ENCODE data around the gene CMIP.

The CMIP gene

DNA sequence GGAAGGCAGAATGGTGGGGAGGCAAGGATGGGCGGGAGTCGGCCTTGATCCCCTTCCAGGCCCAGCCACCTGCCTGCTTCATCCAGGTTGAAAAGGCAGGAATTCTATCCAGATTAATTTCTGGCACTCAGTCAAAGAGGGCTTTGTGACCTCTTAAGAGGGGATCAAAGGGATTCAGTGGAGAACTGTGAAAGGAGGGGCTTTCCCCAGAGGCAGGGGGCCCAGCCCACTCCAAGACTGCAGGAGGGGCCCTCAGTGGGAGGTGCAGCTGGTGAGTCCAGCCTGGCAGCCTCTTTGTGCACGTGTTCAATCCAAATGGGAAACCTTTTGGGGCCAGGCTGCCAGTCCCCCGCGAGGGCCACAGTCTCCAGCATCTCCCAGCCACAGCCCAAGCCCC, 186.0 kb downstream of the CMIP start:
- Histone ChIP-seq H3K9me2 (replicated peaks; ENCODE audit: insufficient read depth, low read length) (no peaks in the 10 kb centered on the region), H3K27me3 (ENCODE audit: low read length) (no peaks in the 10 kb centered on the region), H3K4me3 (ENCODE audit: insufficient read depth, low read length, poor library complexity, severe bottlenecking) (no peak overlapping the region), H3K27ac (ENCODE audit: low read depth, low read length) (no peak overlapping the region), H3K9me3 (ENCODE audit: insufficient read depth, low read length) (no peaks in the 10 kb centered on the region), H3K79me2 (ENCODE audit: insufficient read depth, low read length) (no peaks in the 10 kb centered on the region), H3K9ac (ENCODE audit: low read length) (no peak overlapping the region), H4K20me1 (ENCODE audit: low read depth, low read length) (no peaks in the 10 kb centered on the region), H3K36me3 (ENCODE audit: low read length) (no peaks in the 10 kb centered on the region), H3F3A (ENCODE audit: insufficient read depth) (no peaks in the 10 kb centered on the region), H3K4me2 (ENCODE audit: low read depth, low read length, poor library complexity, severe bottlenecking) (no peak overlapping the region), H2AFZ (ENCODE audit: low read depth, low read length, severe bottlenecking) (no peak overlapping the region)
- TF ChIP-seq, protein P1, sequence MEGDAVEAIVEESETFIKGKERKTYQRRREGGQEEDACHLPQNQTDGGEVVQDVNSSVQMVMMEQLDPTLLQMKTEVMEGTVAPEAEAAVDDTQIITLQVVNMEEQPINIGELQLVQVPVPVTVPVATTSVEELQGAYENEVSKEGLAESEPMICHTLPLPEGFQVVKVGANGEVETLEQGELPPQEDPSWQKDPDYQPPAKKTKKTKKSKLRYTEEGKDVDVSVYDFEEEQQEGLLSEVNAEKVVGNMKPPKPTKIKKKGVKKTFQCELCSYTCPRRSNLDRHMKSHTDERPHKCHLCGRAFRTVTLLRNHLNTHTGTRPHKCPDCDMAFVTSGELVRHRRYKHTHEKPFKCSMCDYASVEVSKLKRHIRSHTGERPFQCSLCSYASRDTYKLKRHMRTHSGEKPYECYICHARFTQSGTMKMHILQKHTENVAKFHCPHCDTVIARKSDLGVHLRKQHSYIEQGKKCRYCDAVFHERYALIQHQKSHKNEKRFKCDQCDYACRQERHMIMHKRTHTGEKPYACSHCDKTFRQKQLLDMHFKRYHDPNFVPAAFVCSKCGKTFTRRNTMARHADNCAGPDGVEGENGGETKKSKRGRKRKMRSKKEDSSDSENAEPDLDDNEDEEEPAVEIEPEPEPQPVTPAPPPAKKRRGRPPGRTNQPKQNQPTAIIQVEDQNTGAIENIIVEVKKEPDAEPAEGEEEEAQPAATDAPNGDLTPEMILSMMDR (IDR thresholded peaks at IDR 0.05; ENCODE audit: insufficient read depth, low read length, poor library complexity, severe bottlenecking): no peak
- TF ChIP-seq EZH2phosphoT487 (conservative IDR thresholded peaks at IDR 0.05; ENCODE audit: low read length): no peak

DNA sequence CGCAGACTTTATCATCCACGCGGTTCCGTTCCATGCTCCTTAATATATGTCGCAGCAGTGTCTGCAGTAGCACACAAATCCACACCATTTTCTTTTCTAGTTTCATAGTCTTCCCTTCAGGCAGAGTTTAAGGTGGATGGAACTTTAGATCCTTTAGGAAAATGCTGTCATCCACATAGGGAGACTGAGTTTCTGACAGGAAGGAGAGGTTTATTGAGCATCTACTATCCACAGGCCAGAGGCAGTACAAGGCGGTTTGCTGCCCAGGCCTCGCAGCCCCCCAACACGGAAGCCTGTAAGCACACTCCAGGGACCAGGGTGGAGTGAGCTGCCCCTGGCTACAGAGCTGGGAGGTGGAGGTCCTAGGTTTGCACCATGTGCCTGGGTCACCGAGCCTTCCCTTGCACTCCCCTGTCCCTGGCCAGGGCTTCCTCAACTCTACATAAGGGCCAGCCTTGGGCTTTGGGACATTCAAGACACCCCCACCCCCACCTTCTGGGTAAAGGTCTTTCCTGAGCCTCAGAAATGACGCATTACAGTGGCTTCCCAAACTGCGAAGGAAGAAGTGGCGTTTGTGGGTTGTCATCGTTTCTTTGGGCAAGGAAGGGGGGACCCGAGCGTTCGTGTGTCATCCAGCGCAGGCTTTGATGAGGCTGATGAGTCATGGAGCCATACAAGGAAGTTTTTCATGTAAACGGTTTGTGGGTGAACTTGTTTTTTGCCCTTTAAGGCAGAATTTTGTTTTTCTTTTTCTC, 188.0 kb downstream of the CMIP start:
- H3K27ac ChIP-seq (ENCODE audit: low read depth, low read length): no peak overlapping the region
- no peaks in the 10 kb centered on the region for H3K27me3 ChIP-seq (ENCODE audit: low read length)
- H4K20me1 ChIP-seq (ENCODE audit: low read depth, low read length): no peaks in the 10 kb centered on the region
- TF ChIP-seq, protein P1 (IDR thresholded peaks at IDR 0.05; ENCODE audit: insufficient read depth, low read length, poor library complexity, severe bottlenecking): no peak
- no peak for TF ChIP-seq EZH2phosphoT487 (conservative IDR thresholded peaks at IDR 0.05; ENCODE audit: low read length)
- H3K4me3 ChIP-seq (ENCODE audit: insufficient read depth, low read length, poor library complexity, severe bottlenecking): no peak overlapping the region
- no peak overlapping the region for H3K9ac ChIP-seq (ENCODE audit: low read length)
- no peaks in the 10 kb centered on the region for H3K9me2 ChIP-seq (replicated peaks; ENCODE audit: insufficient read depth, low read length)
- no peaks in the 10 kb centered on the region for H3K36me3 ChIP-seq (ENCODE audit: low read length)
- no peak overlapping the region for H2AFZ ChIP-seq (ENCODE audit: low read depth, low read length, severe bottlenecking)
- no peaks in the 10 kb centered on the region for H3K79me2 ChIP-seq (ENCODE audit: insufficient read depth, low read length)
- no peaks in the 10 kb centered on the region for H3F3A ChIP-seq (ENCODE audit: insufficient read depth)
- no peak overlapping the region for H3K4me2 ChIP-seq (ENCODE audit: low read depth, low read length, poor library complexity, severe bottlenecking)
- H3K9me3 ChIP-seq (ENCODE audit: insufficient read depth, low read length): no peaks in the 10 kb centered on the region

DNA sequence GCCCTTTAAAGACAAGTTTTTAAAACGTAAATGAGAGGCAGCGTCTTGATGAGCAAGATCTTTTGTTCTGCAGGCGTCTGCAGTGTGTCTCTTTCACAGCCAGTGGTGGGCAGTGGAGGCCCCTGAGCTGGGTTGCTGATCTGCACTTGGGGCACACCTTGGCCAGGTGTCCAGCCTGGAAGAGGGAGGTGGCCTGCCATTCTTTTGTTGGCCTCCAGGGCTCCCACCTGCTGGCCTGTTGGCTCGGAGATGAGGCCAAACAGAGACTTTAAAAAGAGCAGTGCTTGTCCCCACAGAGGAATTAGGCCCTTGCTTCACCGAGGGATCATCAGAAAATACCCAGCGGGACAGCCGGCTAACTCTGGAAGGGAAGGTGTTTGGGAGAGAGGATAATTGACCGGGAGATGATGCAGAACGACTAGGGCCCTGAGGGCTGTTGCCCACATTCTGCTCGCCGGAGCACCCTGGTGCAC, 188.6 kb downstream of the CMIP start:
- no peaks in the 10 kb centered on the region for H3K9me2 ChIP-seq (replicated peaks; ENCODE audit: insufficient read depth, low read length)
- H2AFZ ChIP-seq (ENCODE audit: low read depth, low read length, severe bottlenecking): no peak overlapping the region
- no peaks in the 10 kb centered on the region for H4K20me1 ChIP-seq (ENCODE audit: low read depth, low read length)
- H3K9ac ChIP-seq (ENCODE audit: low read length): no peak overlapping the region
- no peak overlapping the region for H3K4me3 ChIP-seq (ENCODE audit: insufficient read depth, low read length, poor library complexity, severe bottlenecking)
- no peaks in the 10 kb centered on the region for H3K27me3 ChIP-seq (ENCODE audit: low read length)
- TF ChIP-seq EZH2phosphoT487 (conservative IDR thresholded peaks at IDR 0.05; ENCODE audit: low read length): no peak
- TF ChIP-seq, protein P1 (IDR thresholded peaks at IDR 0.05; ENCODE audit: insufficient read depth, low read length, poor library complexity, severe bottlenecking): no peak
- no peaks in the 10 kb centered on the region for H3K36me3 ChIP-seq (ENCODE audit: low read length)
- no peaks in the 10 kb centered on the region for H3K79me2 ChIP-seq (ENCODE audit: insufficient read depth, low read length)
- H3K27ac ChIP-seq (ENCODE audit: low read depth, low read length): no peak overlapping the region
- no peaks in the 10 kb centered on the region for H3K9me3 ChIP-seq (ENCODE audit: insufficient read depth, low read length)
- no peak overlapping the region for H3K4me2 ChIP-seq (ENCODE audit: low read depth, low read length, poor library complexity, severe bottlenecking)
- no peaks in the 10 kb centered on the region for H3F3A ChIP-seq (ENCODE audit: insufficient read depth)
